Esophagus squamous epithelium (tissue), 4 donors: ENCODE results near the gene ARHGAP23.

Experiments
- POLR2A ChIP-seq, 4 donors: fragments of 450-650 bp; IDR thresholded peaks; one replicate each; pipeline ENCODE4 v1.6.1; 2017; ENCODE audit warnings: antibody characterized with exemption in 4 of 4, mild to moderate bottlenecking in 4 of 4, moderate library complexity in 3 of 4
- TF ChIP-seq, protein P1 (sequence below), 6 experiments: fragments of 450-650 bp in 4 of 6; fragments of 200-600 bp in 2 of 6; sonication (generic) in 2 of 6; IDR thresholded peaks; one replicate each; pipeline ENCODE4 v1.5.1; 2016 to 2019; ENCODE audit warnings: antibody characterized with exemption in 6 of 6, mild to moderate bottlenecking in 4 of 6, moderate library complexity in 4 of 6

DNA sequence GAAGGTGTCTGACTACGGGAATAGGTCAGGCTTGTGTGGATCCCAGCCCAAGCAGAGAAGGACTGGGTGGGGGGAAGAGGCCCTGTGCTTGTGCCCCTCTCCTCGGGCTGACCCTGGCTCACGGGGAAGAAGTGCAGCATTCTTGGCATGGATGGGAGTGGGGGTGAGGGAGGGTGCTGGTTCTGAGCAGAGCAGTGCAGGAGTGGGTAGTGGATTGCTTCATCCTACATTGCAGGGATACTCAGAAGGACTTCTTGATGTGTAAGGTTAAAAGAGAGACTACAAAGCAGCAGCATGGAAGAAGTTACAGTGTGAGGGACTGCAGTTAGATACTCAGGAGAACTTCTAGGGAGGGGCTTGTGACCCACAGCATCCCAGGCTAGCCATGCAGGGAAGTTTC is 2.1 kb downstream of the ARHGAP23 start:
- TF ChIP-seq, protein P1, sequence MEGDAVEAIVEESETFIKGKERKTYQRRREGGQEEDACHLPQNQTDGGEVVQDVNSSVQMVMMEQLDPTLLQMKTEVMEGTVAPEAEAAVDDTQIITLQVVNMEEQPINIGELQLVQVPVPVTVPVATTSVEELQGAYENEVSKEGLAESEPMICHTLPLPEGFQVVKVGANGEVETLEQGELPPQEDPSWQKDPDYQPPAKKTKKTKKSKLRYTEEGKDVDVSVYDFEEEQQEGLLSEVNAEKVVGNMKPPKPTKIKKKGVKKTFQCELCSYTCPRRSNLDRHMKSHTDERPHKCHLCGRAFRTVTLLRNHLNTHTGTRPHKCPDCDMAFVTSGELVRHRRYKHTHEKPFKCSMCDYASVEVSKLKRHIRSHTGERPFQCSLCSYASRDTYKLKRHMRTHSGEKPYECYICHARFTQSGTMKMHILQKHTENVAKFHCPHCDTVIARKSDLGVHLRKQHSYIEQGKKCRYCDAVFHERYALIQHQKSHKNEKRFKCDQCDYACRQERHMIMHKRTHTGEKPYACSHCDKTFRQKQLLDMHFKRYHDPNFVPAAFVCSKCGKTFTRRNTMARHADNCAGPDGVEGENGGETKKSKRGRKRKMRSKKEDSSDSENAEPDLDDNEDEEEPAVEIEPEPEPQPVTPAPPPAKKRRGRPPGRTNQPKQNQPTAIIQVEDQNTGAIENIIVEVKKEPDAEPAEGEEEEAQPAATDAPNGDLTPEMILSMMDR (IDR thresholded peaks at IDR 0.05) = no peak
- no peak for TF ChIP-seq POLR2A (IDR thresholded peaks at IDR 0.05)
